ENCODE data around the gene H1-8. TPM values are rescaled to one million over a fixed set of nuclear protein-coding genes. Genes with fewer than 3 reads are reported as not detected.
A peak's percentile ranks its signal among the peaks of the same experiment; 100 is the strongest.

H1-8 gene
- total RNA-seq, 1 experiment from 2014 or later = not detected

DNA sequence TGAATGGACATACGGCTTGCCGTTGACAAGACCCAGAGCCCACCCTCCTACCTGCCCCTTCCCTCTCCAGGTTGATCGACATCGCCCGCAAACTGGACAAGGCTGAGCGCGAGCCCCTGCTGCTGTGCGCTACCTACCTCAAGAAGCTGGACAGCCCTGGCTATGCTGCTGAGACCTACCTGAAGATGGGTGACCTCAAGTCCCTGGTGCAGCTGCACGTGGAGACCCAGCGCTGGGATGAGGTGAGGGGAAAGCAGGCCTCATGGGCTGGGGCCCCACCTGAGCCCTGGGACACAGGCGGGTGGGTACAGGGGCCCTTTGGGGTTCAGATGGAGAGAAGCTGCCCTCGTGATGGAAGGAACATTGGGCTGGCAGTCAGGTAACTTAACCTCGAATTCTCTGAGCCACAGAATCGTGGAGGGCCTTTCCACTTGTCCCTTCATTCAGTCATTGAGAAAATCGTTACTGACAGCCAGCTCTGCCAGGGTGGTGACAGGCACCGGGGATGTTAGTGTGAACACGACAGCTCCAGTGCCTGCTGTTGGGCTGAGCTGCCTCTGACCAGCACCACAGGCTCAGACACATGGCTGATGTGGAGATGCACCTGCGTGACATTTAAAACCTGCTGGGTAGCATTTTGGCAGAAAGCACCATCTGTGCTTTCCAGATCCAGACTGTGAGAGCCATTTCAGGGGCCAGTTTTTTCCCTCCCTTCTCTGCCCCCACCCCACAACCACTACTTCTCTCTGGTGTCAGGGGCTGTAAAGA lies 40.1 kb upstream of the H1-8 start:
- intact Hi-C loops (cut with micrococcal nuclease) = no loop called here
- H3K4me3 ChIP-seq (ENCODE audit: low read length) = no peak overlapping the region
- H3F3A ChIP-seq (ENCODE audit: low read length, unreplicated experiment) = no peaks in the 10 kb centered on the region
- H3K79me2 ChIP-seq (ENCODE audit: low read length) = no peaks in the 10 kb centered on the region
- H3K4me2 ChIP-seq (ENCODE audit: low read length) = no peak overlapping the region
- ChIA-PET CTCF (no interaction called here), POLR2A (ENCODE audit: unreplicated experiment) (no interaction called here)
- no TSS peak for BruUV-seq (replicated peaks)
- TF ChIP-seq, protein P1, sequence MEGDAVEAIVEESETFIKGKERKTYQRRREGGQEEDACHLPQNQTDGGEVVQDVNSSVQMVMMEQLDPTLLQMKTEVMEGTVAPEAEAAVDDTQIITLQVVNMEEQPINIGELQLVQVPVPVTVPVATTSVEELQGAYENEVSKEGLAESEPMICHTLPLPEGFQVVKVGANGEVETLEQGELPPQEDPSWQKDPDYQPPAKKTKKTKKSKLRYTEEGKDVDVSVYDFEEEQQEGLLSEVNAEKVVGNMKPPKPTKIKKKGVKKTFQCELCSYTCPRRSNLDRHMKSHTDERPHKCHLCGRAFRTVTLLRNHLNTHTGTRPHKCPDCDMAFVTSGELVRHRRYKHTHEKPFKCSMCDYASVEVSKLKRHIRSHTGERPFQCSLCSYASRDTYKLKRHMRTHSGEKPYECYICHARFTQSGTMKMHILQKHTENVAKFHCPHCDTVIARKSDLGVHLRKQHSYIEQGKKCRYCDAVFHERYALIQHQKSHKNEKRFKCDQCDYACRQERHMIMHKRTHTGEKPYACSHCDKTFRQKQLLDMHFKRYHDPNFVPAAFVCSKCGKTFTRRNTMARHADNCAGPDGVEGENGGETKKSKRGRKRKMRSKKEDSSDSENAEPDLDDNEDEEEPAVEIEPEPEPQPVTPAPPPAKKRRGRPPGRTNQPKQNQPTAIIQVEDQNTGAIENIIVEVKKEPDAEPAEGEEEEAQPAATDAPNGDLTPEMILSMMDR (conservative IDR thresholded peaks at IDR 0.05; ENCODE audit: low read depth, low read length) = no peak
- TF ChIP-seq EZH2 (IDR thresholded peaks at IDR 0.05; ENCODE audit: low read length, unreplicated experiment) (no peak), EZH2phosphoT487 (IDR thresholded peaks at IDR 0.05; ENCODE audit: borderline replicate concordance, low read length) (no peak)
- no peaks in the 10 kb centered on the region for H3K27me3 ChIP-seq (ENCODE audit: low read length)
- no peak for DNase-seq
- H3K9ac ChIP-seq (ENCODE audit: low read length) = peak overlapping the region; percentile 21; the same call in 1 of the 2 replicates
- no peaks in the 10 kb centered on the region for H3K9me2 ChIP-seq (replicated peaks; ENCODE audit: low read length)
- no peaks in the 10 kb centered on the region for H4K20me1 ChIP-seq (ENCODE audit: low read length)
- H3K9me3 ChIP-seq (ENCODE audit: low read length) = no peaks in the 10 kb centered on the region
- H2AFZ ChIP-seq (ENCODE audit: low read length) = no peak overlapping the region
- peaks cover 11% of the 10 kb centered on the region; the same call in 1 of the 2 replicates for H3K4me1 ChIP-seq (ENCODE audit: insufficient read depth, low read length)
- H3K27ac ChIP-seq (ENCODE audit: low read length) = peak overlapping the region; percentile 71
- no peaks in the 10 kb centered on the region for H3K36me3 ChIP-seq (ENCODE audit: low read depth, low read length)
- ATAC-seq = no peak

DNA sequence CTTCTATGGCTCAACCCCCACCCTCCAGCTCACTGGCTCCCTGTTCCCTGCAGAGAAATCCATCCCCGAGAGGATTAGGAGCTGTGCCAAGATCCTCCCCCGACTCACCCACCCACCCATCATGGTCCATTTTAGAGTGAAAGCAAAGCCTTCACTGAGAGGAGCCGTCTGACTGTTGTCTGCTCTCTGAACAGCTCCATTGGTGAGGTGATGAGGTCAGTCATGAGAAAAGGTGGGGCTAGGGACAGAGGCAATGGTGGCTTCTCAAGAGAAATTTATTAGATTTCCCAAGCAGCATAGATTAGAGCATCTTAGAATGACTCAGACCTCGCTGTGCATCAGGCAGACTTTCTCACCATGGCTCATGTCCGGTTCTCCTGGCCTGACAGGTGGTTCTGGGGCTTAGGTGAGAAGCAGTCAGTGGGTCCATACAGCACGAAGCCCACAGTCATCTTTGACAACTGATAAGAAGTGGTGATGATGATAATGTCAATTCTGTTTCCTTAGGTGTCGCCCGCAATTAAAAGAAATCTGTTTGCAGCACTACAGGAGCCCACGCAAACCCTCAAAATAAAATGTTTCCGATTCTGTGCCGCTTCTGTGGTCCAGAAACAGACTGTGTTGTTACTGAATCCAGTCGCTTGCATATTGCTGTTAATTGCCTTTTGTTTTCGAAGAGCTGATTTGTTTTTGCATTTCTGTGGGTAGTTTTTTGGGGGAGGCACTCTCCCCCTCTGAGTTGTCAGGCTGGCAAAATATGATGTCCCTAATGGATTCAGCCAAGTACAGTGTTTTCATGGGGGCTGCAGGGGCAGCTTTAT lies 39.3 kb upstream of the H1-8 start:
- no peak for TF ChIP-seq EZH2phosphoT487 (IDR thresholded peaks at IDR 0.05; ENCODE audit: borderline replicate concordance, low read length)
- TF ChIP-seq, protein P1 (conservative IDR thresholded peaks at IDR 0.05; ENCODE audit: low read depth, low read length) = no peak
- no peak for TF ChIP-seq EZH2 (IDR thresholded peaks at IDR 0.05; ENCODE audit: low read length, unreplicated experiment)
- Histone ChIP-seq H3K4me3 (ENCODE audit: low read length) (no peak overlapping the region), H3K9me3 (ENCODE audit: low read length) (no peaks in the 10 kb centered on the region), H3K4me2 (ENCODE audit: low read length) (no peak overlapping the region), H3K36me3 (ENCODE audit: low read depth, low read length) (no peaks in the 10 kb centered on the region), H3K27ac (ENCODE audit: low read length) (peak overlapping the region; percentile 71), H3K27me3 (ENCODE audit: low read length) (no peaks in the 10 kb centered on the region), H3K4me1 (ENCODE audit: insufficient read depth, low read length) (peaks cover 9% of the 10 kb centered on the region; the same call in 1 of the 2 replicates), H3K79me2 (ENCODE audit: low read length) (no peaks in the 10 kb centered on the region), H4K20me1 (ENCODE audit: low read length) (no peaks in the 10 kb centered on the region), H3K9ac (ENCODE audit: low read length) (peak overlapping the region; percentile 21; the same call in 1 of the 2 replicates), H3F3A (ENCODE audit: low read length, unreplicated experiment) (no peaks in the 10 kb centered on the region), H3K9me2 (replicated peaks; ENCODE audit: low read length) (no peaks in the 10 kb centered on the region), H2AFZ (ENCODE audit: low read length) (no peak overlapping the region)
- ChIA-PET CTCF (no interaction called here), POLR2A (ENCODE audit: unreplicated experiment) (no interaction called here)
- DNase-seq (peak; percentile 70), ATAC-seq (no peak)
- intact Hi-C loops (cut with micrococcal nuclease) = no loop called here
- no TSS peak for BruUV-seq (replicated peaks)

All from PC-3 (cell line).